ENCODE measurements around the gene HEYL.

DNA sequence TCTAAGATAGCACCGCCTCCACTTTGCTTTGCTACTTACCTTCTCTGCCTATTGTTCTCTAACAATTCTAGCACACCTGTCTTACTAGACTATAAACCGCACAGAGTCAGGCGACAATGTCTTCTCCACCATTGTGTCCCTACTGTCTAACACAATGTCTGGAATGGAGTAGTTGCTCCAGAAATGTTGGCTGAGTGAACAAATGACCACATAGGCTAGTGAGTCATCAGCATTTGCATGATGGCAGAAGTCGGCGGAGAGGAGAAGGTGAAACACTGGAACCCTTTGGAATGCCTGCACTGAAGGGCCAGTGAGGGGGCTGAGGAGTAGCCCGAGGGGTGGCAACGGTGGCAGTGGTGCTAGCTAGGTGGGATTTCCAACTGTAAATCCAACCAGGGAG lies 48.9 kb downstream of the HEYL start:
- TF ChIP-seq POLR2A (IDR thresholded peaks at IDR 0.05), result no peak
- TF ChIP-seq, protein P1, sequence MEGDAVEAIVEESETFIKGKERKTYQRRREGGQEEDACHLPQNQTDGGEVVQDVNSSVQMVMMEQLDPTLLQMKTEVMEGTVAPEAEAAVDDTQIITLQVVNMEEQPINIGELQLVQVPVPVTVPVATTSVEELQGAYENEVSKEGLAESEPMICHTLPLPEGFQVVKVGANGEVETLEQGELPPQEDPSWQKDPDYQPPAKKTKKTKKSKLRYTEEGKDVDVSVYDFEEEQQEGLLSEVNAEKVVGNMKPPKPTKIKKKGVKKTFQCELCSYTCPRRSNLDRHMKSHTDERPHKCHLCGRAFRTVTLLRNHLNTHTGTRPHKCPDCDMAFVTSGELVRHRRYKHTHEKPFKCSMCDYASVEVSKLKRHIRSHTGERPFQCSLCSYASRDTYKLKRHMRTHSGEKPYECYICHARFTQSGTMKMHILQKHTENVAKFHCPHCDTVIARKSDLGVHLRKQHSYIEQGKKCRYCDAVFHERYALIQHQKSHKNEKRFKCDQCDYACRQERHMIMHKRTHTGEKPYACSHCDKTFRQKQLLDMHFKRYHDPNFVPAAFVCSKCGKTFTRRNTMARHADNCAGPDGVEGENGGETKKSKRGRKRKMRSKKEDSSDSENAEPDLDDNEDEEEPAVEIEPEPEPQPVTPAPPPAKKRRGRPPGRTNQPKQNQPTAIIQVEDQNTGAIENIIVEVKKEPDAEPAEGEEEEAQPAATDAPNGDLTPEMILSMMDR (IDR thresholded peaks at IDR 0.05), result no peak
